GM18505 (cell line): ENCODE data around the gene DMAC2.
A peak's percentile ranks its signal among the peaks of the same experiment; 100 is the strongest.

Experiments
- ATAC-seq: cut with Tn5 transposase; IDR thresholded peaks from one replicate; pipeline ENCODE4 v1.9.1; 2021; ENCODE audit not compliant: unreplicated experiment
- POLR2A ChIP-seq: IDR thresholded peaks from 4 replicates; pipeline ENCODE4 v1.6.1; 2011; ENCODE audit warnings: borderline replicate concordance; ENCODE audit not compliant: insufficient read depth, insufficient read length; ENCODE audit errors: extremely low read depth

DMAC2 gene

DNA sequence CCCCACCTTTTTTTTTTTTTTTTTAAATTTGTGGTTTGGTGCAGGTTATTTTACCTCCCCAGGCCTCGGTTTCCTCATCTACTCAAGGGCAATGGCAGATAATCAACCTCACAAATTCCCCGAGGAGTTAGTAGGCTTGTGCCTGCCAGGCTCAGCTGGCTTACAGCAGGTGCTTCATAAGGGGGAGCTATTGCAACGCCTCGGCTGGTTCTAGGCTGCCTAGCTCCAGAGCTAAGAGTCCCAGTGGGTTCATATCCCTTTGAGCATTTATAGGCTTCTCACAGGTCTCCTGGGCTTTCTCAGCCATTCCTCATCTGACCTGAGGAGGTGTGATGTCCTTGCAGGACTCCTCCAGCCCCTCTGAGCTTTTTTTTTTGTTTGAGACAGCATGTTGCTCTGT, 31.5 kb downstream of the DMAC2 start:
- ATAC-seq = no peak
- TF ChIP-seq POLR2A = no peak

DNA sequence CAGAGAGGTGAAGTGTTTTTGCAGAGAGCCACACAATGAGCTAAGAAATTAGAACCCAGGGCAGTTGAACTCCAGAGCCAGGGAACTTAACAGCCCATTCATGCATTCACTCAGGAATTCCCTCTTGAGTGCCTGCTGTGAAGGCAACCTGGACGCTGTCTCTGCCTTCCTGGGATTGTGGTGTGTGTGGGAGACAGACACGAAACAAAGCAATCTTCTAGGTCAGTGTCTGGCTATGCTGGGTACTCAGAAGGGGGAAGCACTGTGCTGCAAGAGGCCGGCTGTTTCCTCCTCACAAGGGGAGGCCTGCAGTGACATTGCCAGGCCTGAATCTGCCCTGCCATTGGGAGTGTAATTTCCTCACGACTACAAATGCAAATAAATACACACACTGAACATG, 32.4 kb downstream of the DMAC2 start:
- no peak for TF ChIP-seq POLR2A
- no peak for ATAC-seq

DNA sequence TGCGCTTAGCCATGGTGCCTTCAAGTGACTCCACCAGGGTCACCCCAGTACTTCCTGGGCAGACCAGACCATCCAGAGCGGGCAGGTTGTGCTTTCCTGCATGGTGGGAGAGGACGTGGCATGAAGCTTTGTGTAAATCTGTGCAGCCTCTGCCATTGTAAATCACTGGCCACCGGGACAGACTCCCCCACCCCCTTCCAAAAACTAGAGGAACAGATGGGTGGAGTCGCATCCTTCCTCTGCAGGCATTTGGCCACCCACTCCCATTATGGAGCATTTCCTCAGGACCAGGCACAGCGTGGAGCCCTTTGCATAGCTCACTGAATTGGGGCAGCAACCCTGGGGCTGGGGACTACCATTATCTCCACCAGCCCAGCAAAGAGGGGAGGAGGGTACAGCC, 33.9 kb downstream of the DMAC2 start:
- TF ChIP-seq POLR2A = no peak

DNA sequence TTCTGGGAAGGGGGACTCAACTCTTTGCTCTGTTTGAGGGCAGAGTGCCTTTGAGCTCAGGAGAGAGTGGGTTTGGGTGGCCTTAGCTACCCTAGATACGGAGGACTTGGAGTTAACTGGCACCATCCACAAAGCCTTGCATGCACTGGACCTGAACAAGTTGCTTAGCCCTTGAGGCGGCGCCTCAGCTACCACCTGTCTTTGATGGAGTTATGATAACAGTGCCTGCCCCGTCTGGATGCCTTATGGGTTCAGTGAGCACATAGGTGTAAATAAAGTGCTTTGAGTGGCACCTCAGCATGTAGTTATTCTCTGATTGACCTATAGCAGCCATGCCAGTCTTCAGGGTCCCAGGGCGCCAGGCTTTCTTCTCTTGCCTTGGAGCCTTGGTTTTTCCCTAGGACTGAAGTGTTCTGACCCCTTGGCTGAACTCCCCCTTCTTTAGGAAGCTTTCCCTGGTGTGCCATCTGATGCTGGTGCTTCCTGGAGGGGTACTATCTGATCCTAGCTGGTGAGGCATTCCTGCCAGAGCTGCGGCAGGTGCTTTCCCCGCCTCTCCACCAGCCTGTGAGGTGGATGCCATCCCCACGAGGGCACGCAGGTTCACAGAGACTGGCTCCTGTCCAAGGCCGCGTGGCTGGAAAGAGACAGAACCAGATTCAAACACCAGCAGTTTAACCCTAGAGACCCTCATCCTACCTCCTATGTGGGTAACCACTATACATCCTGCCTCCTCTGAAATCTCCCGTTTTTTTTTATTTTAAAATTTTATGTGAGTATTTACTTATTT, 36.3 kb downstream of the DMAC2 start:
- TF ChIP-seq POLR2A = no peak
- ATAC-seq = no peak

More for the DNA sequence above, 33.9 kb downstream of the DMAC2 start:
- no peak for ATAC-seq

DNA sequence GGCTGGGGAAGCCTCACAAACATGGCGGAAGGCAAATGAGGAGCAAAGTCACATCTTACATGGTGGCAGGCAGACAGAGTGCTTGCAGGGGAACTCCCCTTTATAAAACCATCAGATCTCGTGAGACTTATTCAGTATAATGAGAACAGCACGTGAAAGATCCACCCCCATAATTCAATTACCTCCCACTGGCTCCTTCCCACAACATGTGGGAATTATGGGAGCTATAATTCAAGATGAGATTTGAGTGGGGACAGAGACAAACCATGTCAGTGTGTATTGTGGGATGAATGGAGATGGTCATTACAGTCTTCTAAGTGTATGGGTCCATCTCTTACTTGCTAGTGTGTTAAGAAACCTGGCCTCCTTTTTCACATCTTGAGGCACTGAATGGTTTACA, 37.7 kb downstream of the DMAC2 start:
- no peak for ATAC-seq
- no peak for TF ChIP-seq POLR2A

DNA sequence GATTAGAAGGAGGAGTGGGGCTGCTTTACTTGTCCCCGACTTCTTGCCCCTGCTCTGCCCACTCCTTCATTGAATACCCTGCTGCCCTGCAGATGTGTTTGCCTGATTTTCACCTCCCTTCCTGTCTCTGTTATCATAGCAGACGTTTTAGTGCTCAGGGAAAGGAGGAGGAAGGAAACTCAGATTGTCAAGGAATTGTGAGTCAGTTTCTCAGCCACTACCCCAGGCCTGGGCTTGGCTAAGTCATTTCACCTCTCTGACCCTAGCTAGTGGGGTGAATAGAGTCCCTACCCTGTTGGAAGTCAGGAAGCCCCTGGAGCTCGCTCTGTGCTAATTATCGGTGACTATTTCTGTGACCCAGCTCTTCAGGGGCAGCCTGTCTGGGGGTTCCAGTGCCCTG, 38.2 kb downstream of the DMAC2 start:
- TF ChIP-seq POLR2A = no peak
- no peak for ATAC-seq

DNA sequence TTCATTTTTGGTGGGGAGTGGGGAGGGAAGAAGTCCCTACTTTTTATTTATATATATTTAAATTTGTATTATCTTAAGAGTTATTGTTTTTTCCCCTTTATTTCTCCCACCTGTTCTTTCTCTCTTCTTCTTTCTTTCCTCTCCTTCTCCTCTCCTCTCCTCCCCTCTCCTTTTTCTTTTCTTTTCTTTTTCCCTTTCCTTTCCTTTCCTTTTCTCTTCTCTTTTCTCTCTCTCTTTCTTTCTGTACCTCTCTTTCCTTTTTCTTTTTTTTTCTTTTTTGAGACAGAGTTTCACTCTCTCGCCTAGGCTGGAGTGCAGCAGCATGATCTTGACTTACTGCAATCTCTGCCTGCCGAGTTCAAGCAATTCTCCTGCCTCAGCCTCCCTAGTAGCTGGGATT, 40.2 kb downstream of the DMAC2 start:
- TF ChIP-seq POLR2A = no peak

DNA sequence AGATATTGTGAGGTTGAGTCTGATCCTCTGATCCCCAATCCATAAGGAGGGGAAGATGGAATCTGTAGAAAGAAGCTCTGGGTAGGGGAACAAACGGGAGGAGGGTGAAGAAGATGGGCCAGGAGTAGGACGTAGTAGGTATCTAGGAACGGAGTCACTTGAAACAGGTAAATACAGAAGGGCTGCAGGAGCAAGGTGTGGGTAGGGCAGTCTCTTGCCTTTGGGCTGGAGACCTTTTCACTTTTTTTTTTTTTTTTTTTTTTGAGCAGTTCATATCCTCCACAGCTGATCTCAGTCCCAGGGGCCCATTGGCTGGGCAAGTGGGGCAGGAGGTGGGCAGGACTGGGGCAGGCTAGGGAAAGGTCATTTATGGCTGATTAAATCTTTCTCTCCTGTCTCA, 40.6 kb downstream of the DMAC2 start:
- TF ChIP-seq POLR2A = no peak
- ATAC-seq = no peak

More for the DNA sequence above, 40.2 kb downstream of the DMAC2 start:
- ATAC-seq = no peak

DNA sequence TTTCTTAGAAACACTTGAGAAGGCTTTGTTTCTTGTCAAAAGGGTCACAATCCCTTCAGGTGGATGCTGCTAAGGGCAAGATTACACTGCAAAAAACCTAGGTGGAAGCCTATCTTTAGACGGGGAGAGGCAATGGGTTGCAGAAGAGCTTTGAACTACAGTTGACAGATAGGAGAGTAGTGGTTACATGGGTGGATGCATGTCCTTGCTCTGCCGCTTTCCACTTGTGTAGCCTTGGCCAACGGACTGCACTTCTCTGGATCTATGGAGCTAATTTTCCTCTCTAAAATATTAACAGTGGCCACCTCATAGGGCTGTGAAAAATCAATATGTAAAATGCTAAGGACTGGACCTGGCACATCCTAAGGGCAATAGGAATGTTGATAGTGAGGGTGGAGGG, 41.1 kb downstream of the DMAC2 start:
- TF ChIP-seq POLR2A = no peak
- ATAC-seq = no peak

DNA sequence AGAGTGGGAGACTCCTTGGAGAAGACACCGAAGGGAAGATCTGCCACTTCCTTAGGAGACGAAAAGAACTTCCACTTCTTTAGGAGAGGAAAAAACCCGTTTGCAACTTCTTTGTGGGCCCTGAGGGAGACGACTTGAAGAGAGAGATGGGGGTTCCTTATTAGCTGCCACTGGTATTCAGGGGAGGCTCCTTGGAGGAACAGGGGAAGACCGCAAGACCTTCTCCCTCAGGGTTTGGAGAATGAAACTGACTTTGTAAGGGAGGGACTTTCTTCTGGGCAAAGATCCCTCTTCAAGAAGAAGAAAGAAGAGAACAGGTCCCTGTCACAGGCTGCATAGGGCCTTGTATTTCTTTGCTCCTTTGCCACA, 41.7 kb downstream of the DMAC2 start:
- TF ChIP-seq POLR2A = no peak

DNA sequence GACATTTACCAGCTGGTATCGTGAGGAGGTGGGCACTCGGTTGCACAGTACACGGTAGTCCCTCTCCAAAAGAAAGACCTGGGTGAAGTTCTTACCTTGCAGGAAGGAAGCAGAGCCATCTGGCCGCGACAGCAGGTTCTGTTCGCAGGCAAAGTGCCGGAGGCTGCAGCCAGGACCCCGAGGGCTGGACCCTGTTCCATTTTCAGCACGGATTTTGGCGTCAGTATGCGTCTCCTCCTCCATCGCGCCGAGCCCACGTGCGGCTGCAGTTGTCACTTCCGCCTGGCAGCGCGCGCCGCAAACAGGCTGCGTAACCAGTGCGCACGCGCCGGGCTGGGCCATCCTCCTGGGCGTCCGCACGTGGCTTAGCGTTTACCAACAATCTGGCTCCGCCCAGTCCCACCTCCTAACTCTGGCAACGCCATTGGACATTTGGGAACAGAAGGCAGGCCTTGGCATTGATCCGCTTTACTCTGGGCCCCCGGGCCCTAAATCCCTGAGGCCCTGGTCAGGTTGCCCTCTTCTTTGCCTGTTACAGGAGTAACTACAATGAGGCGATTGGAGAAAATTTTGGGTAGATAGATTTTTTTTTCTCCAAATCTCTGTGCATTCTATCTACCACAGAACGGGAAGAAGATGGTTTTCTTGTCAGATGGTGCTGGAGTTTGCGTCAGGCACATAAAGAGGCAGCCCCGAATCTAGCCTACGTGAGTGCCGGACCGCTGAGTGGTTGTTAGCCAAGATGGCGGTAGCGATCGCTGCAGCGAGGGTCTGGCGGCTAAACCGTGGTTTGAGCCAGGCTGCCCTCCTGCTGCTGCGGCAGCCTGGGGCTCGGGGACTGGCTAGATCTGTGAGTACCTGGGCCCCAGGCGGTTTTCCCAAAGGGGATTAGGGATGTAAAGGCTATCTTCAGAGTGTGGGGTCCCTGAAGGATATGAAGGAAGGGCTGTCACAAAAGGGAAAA, 42.3 kb downstream of the DMAC2 start, which contains the start of the genes BCKDHA and EXOSC5:
BCKDHA (plus strand) TSS at position 733 of the 964 bp plus-strand sequence; CDS start at position 743, 10 bp downstream.
EXOSC5 (minus strand) TSS at position 274 of the 964 bp plus-strand sequence; CDS start at position 243, 31 bp downstream.
- peak; percentile 77 for ATAC-seq
- TF ChIP-seq POLR2A = peak; percentile 65

More for the DNA sequence above, 41.7 kb downstream of the DMAC2 start:
- ATAC-seq = no peak

DNA sequence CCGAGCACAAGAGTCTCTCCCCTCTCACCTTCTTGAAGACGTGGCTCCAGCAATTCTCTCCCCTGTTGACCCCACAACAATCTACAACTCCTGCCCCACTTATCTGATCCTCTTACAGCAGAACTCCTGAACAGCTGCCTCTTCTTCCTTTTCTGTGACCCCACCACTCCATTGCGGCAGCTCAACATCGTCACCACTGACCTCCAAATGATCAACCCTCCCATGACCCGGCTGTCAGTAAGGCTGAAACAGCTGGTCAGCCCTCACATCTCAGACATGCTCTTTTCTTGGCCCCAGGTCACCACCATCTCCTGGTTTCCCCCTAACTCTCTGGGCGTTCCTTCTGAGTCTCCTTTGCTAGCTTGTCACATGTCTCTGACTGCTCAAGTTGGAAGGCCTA, 44.4 kb downstream of the DMAC2 start:
- no peak for TF ChIP-seq POLR2A
- ATAC-seq = no peak

DNA sequence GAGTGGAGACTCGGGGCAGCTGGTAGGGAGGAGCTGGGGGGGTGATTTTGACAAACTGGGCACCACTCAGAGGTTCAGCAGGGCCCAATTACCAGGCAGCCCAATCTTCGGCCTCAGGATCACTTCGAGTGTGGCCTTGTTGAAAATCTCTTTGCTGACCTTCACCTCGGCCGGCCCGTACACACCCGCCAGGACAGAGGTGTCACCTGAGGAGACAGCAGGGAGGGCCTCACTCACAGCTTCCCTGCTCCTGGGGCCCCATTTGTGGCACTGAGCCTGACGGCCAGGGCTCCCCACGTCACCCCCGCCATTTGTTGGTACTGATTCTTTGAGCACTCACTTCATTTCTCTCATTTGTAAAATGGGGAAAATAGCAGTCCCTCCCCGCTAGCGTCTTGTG, 46.9 kb downstream of the DMAC2 start:
- no peak for ATAC-seq
- TF ChIP-seq POLR2A = no peak
